GM12878 (cell line): ENCODE results near the gene RAB44. TPM values are rescaled to one million over a fixed set of nuclear protein-coding genes. Genes with fewer than 3 reads are reported as not detected.

Experiments
- KLF5 ChIP-seq: fragments of 450-650 bp; IDR thresholded peaks from 2 replicates; pipeline ENCODE4 v1.6.1; 2014; ENCODE audit warnings: mild to moderate bottlenecking; ENCODE audit not compliant: partially characterized antibody
- PBX3 ChIP-seq: IDR thresholded peaks from 2 replicates; pipeline ENCODE4 v1.6.1; 2011; ENCODE audit warnings: mild to moderate bottlenecking, low read depth, low read length, moderate library complexity; ENCODE audit not compliant: insufficient replicate concordance
- RCOR1 ChIP-seq: conservative IDR thresholded peaks from 2 replicates; pipeline ENCODE4 v1.6.1; 2012; ENCODE audit warnings: low read depth, low read length, improper control_type of control experiment
- SP1 ChIP-seq: IDR thresholded peaks from one replicate; pipeline ENCODE4 v1.6.1; 2011; ENCODE audit warnings: low read depth, low read length
- YBX1 ChIP-seq: fragments of 450-650 bp; IDR thresholded peaks from 2 replicates; pipeline ENCODE4 v1.6.1; 2016; ENCODE audit warnings: antibody characterized with exemption
- YY1 ChIP-seq: IDR thresholded peaks from 2 replicates; pipeline ENCODE4 v1.6.1; 2011; ENCODE audit warnings: low read depth, mild to moderate bottlenecking, low read length
- ZBTB11 ChIP-seq: fragments of 450-650 bp; formaldehyde crosslinking; IDR thresholded peaks from 2 replicates; pipeline ENCODE4 v1.5.0; 2022; ENCODE audit warnings: mild to moderate bottlenecking, missing genetic modification characterization
- polyA plus RNA-seq, 11 experiments: library from polyadenylated mRNA; depleted of rRNA in 4 of 11; unstranded in 6 of 11; stranded (reverse) in 5 of 11; fragments of >200 nt; fragmentation: Nextera tagmentation in 4 of 11; fragmentation: Illumina TruSeq in 1 of 11; extraction: Ambion mirVana in 4 of 11; extraction: Trizol in 1 of 11; gene quantifications; 1 replicate in 1 of 11; 2 replicates in 10 of 11; pipeline versions ENCODE4 v1.2.1 to v1.2.3, GENCODE V29; 2011 to 2016; ENCODE audit warnings: inconsistent platforms in 2 of 11, missing spikeins in 2 of 11, low read depth in 1 of 11
- total RNA-seq, 4 experiments: library from RNA; depleted of rRNA in 3 of 4; stranded (reverse); fragments of >200 nt in 3 of 4; fragmentation: Illumina TruSeq in 1 of 4; extraction: Trizol in 1 of 4; gene quantifications; 2 replicates each; pipeline versions ENCODE4 v1.2.1 to v1.2.3, GENCODE V29; 2013 to 2021
- TF ChIP-seq, protein P1 (sequence below): IDR thresholded peaks from 2 replicates; pipeline ENCODE4 v1.6.1; 2012; ENCODE audit warnings: mild to moderate bottlenecking, low read depth, low read length

Gene RAB44
- total and polyA plus RNA-seq, 10 of the 15 experiments (the other 5 are each of a cell fraction or from before 2014, with no cell fraction given), result 0.01 to 0.08 (median 0.05) TPM; not detected in 2

- no peak for TF ChIP-seq ZBTB11 (CRISPR knock-in tag)
- no peak for TF ChIP-seq RCOR1
- TF ChIP-seq YBX1, result no peak
- no peak for TF ChIP-seq SP1
- no peak for TF ChIP-seq YY1
- TF ChIP-seq PBX3, result no peak
- TF ChIP-seq KLF5, result no peak
- TF ChIP-seq, protein P1, sequence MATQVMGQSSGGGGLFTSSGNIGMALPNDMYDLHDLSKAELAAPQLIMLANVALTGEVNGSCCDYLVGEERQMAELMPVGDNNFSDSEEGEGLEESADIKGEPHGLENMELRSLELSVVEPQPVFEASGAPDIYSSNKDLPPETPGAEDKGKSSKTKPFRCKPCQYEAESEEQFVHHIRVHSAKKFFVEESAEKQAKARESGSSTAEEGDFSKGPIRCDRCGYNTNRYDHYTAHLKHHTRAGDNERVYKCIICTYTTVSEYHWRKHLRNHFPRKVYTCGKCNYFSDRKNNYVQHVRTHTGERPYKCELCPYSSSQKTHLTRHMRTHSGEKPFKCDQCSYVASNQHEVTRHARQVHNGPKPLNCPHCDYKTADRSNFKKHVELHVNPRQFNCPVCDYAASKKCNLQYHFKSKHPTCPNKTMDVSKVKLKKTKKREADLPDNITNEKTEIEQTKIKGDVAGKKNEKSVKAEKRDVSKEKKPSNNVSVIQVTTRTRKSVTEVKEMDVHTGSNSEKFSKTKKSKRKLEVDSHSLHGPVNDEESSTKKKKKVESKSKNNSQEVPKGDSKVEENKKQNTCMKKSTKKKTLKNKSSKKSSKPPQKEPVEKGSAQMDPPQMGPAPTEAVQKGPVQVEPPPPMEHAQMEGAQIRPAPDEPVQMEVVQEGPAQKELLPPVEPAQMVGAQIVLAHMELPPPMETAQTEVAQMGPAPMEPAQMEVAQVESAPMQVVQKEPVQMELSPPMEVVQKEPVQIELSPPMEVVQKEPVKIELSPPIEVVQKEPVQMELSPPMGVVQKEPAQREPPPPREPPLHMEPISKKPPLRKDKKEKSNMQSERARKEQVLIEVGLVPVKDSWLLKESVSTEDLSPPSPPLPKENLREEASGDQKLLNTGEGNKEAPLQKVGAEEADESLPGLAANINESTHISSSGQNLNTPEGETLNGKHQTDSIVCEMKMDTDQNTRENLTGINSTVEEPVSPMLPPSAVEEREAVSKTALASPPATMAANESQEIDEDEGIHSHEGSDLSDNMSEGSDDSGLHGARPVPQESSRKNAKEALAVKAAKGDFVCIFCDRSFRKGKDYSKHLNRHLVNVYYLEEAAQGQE, result no peak
Measured at GRCh38 chr6:36755435-36756348, 58.1 kb downstream of the RAB44 start (continued).
